Kidney epithelial cell (primary cell): ENCODE results near the gene IDH3B. TPM values are rescaled to one million over a fixed set of nuclear protein-coding genes. Genes with fewer than 3 reads are reported as not detected.

ENCODE experiments used
- DNase-seq: peaks from one replicate; pipeline ENCODE4 v3.0.0-alpha.2; 2010; ENCODE audit warnings: low read depth
- H3K27me3 ChIP-seq: 2 replicates; pipeline ENCODE4 v1.6.0; 2011; ENCODE audit warnings: low read length; ENCODE audit not compliant: control insufficient read depth, insufficient read depth
- H3K36me3 ChIP-seq: 2 replicates; pipeline ENCODE4 v1.5.1; 2011; ENCODE audit warnings: low read length; ENCODE audit not compliant: control insufficient read depth, insufficient read depth
- H3K4me3 ChIP-seq: 2 replicates; pipeline ENCODE4 v1.5.1; 2011; ENCODE audit warnings: low read depth, mild to moderate bottlenecking, control low read depth, low read length
- CTCF ChIP-seq: IDR thresholded peaks from 2 replicates; pipeline ENCODE4 v1.5.1; 2011; ENCODE audit warnings: mild to moderate bottlenecking, moderate library complexity, low read length, control low read depth, inconsistent platforms; ENCODE audit not compliant: insufficient read depth, poor library complexity, severe bottlenecking
- total RNA-seq: library from RNA; depleted of rRNA; stranded (reverse); fragments of >200 nt; gene quantifications from 2 replicates; pipeline ENCODE4 v1.2.3, GENCODE V29; 2015

The IDH3B gene
- total RNA-seq, 1 donor from 2014 or later: 118 TPM

GRCh38 chr20:2657674-2658073, 6.3 kb downstream of the IDH3B start:
- Histone ChIP-seq H3K36me3 (peaks cover 10% of the 10 kb centered on the region), H3K27me3 (no peaks in the 10 kb centered on the region), H3K4me3 (no peak overlapping the region)
- no peak for DNase-seq
- TF ChIP-seq CTCF: no peak

GRCh38 chr20:2657241-2657640, 6.8 kb downstream of the IDH3B start:
- Histone ChIP-seq H3K36me3 (peaks cover 10% of the 10 kb centered on the region), H3K4me3 (no peak overlapping the region), H3K27me3 (no peaks in the 10 kb centered on the region)
- TF ChIP-seq CTCF: no peak
- no peak for DNase-seq

- Histone ChIP-seq H3K27me3 (no peaks in the 10 kb centered on the region), H3K36me3 (peaks cover 10% of the 10 kb centered on the region), H3K4me3 (no peak overlapping the region)
- TF ChIP-seq CTCF: no peak
- no peak for DNase-seq
These were observed 7.4 kb downstream of the IDH3B start for GRCh38 chr20:2656471-2657117.

- no peak for TF ChIP-seq CTCF
- no peak overlapping the region for H3K4me3 ChIP-seq
- no peaks in the 10 kb centered on the region for H3K27me3 ChIP-seq
- DNase-seq: no peak
- peaks cover 10% of the 10 kb centered on the region for H3K36me3 ChIP-seq
These were observed 8.5 kb downstream of the IDH3B start for GRCh38 chr20:2655331-2656116.

- H3K27me3 ChIP-seq: no peaks in the 10 kb centered on the region
- no peak overlapping the region for H3K4me3 ChIP-seq
- DNase-seq: no peak
- no peak for TF ChIP-seq CTCF
- H3K36me3 ChIP-seq: peaks cover 10% of the 10 kb centered on the region
These were observed 9.2 kb downstream of the IDH3B start for GRCh38 chr20:2654831-2655230.
